ENCODE measurements around the gene CBY1.

Gene CBY1

DNA sequence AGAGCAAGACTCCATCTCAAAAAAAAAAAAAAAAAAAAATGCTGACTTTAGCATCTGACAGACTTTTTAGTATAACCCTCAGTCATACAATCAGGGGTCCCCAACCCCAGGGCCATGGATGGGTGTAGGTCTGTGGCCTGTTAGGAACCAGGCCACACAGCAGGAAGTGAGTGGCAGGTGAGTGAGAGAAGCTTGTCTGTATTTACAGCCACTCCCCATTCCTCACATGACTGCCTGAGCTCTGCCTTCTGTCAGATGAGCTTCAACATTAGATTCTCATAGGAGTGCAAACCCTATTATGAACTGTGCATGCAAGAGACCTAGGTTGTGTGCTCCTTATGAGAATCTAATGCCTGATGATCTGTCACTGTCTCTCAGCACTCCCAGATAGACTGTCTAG lies 3.6 kb upstream of the CBY1 start:
- DNase-seq, result no peak

DNA sequence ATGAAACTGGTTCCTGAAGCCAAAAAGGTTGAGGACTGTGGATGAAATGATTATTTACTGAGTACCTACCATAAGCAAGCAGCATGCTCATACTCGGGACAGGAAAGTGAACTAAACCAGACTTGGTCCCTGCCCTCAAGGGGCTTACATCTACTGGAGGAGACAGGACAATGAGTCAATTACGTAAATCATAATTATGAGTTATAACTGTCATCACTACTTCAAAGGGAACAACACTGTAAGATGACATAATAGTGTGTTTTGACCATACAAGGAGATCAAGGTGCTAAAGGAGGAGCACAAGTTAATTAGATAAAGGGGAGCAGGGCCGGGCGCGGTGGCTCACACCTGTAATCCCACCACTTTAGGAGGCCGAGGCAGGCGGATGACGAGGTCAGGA lies 2.7 kb upstream of the CBY1 start:
- no peak for DNase-seq

DNA sequence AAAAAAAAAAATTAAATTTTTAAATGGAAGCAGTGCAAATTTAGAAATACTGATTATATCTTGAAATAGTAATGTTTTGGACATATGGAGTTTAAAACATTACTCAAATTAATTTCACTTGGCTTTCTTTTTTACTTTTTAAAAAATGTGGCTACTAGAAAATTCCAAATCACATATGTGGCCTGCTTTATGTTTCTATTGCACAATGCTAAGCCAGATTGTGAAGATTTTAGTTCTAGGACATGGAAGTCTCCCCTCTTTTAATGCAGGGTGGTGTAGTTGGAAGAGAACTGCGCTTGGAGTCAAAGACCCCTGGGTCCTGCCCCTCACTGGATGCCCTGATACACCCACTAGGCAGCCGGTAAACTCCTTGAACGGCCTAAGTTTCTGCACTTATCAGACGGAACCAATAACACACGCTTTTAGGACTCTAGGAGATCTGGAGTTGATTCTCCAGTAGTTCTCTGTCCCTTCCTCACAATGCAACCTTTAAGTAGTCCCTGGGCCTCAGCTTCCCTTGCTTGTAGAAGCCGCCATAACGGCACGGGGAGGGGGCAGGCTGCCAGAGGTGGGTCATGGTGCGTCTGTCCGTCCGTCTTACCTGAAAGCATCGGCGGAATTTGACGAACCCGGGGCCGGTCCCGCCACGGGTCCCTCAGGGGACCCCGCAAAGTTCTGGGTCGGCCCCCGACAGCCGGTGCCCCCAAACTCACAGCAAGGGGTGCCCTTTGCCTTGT lies 751 bp upstream of the CBY1 start:
- no peak for DNase-seq

DNA sequence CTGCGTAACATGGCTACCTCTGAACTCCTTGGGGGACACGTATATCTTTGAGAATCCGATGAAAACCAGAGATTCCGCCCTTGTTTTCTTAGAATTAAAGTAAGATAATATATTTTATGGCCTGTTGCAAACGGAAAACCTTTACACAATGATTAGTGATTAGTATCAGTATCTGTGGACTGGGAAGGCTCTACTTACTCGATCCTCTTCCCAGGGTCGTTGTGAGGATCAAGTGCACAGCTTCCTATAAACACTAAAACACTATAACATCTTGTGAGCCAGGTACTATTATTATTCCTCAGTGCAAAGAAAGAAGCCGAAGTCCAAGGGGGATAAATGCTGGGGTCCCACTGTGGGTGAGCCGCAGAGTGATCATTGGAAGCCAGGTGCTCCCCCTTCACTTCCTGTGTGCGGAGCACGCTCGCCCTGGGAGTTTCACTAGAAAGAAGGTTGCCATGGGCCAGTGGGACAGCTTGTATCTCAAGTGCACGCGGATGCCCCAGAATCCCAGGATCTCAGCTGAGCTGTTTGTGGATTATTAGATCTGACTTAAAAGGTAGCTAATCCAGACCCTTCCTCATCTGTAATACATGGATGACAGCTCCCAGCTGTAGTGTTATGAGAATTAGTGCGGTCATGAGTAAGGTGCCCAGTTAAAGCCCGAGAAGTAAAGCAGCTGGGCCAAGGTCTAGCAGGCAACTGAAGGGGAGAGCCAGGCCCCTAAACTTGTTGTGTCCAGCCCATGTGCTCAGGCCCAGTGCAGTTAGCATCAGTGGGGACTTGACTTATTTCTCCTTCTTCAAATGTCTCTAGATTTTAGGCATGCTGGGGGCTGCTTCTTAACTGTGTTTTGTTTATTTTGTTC lies 839 bp downstream of the CBY1 start:
- DNase-seq, result no peak

DNA sequence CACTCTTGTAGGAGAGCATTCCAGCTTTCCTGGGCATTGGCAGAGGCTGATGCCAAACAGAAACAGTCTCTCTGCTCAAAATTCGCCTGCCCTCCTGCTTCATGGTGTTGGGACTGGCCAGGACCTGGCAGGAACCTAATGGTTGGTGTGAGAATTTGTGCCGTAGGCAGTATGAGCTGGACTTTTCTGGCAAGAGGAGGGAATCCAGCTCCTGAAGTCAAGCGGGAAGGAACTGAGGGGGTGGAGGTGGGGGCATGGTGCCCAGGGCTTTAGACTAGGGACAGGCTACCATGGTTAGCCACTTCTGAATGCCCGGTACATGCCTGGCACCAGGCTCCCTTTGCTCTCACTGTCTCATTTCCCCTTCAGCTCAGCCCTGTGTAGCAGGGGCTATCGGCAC lies 18.4 kb downstream of the CBY1 start:
- DNase-seq, result no peak

DNA sequence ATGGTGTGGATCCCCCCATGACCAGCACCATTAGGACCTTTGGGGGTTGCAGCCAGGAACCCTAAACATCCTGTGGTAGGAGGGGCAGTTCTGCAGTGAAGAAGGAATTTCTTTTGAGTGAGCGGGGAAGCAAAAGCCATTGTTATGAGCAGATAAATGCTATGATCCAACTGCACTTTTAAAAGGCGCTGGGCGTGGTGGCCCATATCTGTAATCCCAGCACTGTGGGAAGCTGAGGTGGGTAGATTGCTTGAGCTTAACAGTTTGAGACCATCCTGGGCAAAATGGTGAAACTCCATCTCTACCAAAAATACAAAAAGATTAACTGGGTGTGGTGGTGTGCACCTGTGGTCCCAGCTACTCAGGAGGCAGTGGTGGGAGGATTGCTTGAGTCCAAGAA lies 19.4 kb downstream of the CBY1 start:
- no peak for DNase-seq

DNA sequence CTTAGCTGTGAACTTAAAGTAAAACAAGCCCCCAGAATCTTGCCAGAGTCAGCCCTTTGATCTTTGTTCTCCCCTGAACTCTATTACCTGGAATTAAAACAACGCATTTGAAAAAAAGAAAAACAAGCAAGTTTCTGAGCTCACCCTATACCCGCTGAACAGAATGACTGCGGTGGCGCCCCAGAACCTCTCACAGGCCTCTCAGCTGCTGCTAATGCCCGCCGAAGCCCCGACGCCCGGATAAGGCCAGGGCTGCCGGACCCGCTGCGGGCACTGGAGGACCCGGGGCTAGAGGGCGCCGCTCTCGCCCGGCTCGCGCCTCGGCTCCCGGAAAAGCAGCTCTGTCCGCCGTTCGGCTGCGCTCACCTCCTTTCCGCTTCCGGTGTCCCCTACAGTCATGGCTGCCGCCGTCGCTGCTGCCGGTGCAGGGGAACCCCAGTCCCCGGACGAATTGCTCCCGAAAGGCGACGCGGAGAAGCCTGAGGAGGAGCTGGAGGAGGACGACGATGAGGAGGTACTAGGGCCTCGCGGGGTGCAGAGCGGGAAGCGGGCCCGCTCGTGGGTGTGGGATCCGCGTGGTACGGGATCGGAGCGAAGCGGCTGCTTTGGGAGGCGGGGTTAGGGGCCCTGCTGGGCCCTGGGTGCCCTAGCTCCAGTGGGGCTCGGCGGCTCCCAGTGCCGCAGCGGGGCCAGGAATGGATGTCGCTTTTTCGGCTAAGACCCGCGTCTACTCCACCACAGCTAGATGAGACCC lies 25.3 kb downstream of the CBY1 start, which contains the start of gene TOMM22:
TOMM22 (plus strand) TSS at position 376 of the 754 bp plus-strand sequence; CDS start at position 398, 22 bp downstream.
- DNase-seq, result peak; percentile 86

DNA sequence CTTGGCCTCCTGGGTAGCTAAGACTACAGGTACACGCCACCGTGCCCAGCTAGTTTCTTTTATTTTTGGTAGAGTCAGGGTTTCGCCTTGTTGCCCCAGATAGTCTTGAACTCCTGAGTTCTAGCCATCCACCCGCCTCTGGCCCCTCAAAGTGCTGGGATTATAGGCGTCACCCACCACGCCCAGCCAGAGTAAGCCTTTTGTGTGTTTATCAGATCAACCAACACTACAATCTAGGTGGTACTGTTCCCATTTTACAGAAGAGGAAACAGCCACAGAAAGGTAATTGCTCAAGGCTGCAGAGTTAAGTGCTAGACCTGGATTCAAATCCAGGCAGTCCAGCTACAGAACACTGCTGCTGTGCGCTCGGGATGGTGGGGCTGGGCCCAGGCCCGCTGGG lies 28.5 kb downstream of the CBY1 start:
- DNase-seq, result no peak

DNA sequence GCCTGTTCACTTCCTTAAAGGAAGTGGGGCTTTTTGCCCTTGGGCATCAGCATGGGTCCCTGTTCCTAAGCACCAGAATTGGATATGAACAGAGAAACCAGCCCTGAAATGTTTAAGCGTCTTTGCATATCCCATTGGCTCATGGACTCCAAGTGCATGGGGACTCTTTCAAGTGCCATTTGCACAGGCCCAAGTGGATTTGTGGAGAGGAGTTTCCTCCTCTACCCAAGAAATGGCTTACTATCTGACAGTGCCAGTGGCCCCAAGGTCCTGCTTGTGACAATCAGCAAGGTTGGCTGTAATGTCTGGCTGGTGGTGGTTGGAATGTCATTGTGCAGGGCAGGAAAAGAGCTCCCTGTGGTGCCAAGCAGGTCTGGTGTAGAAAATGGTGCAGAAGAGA lies 29.3 kb downstream of the CBY1 start:
- DNase-seq, result no peak

DNA sequence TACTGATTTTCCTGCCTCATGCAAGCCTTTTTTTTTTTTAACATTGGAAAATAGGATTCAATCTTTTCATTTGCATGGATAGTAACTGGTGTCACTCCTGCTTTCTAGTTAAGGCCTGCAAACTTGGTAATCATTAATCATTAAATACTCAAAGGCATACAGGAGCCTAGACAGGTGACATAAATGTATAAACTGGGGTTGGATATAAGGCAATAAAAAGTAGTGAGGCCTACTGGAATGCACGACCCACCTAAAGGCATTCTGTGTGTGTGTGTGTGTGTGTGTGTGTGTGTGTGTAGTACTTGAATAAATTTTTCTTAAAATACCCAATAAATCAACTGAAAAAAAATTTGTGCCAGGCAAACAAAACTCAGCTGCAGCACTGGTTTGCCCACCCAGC lies 33.2 kb downstream of the CBY1 start:
- no peak for DNase-seq

DNA sequence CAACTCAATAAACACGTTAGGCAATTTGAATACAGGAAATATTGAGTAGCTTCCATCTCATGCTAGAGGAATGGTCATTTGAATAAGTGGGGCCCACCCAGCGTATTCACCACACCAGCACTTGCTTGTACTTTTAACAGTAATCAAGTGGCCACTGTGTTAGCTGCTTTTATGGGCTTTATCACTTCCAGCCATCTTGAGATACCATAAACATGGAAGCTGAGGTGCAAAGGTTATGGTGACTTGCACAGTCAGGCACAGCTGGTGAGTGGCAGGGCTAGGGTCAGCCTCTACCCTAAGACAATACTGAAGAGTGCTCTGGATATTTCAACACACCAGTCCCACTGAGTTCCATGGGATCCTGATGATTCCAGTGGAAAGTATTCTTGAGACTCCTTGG lies 37.6 kb downstream of the CBY1 start:
- no peak for DNase-seq

DNA sequence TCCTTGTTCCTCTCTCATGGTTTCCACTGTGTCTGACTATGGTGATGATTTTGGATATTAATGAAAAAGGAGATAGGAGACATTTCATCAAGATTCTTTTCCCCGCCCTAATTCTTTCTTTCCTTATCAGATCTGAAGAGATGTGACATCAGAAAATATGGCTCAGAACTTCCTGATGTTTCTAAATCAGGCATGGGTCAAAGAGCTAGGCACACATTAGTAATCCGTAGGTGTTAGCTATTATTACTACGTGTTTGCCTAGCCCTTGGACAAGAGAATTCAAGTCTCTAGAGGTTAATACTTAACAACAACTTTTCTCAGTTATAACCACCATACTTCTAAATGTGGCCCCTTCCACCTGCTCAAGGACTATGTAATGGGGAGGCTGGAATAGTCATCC lies 38.5 kb downstream of the CBY1 start:
- DNase-seq, result no peak

DNA sequence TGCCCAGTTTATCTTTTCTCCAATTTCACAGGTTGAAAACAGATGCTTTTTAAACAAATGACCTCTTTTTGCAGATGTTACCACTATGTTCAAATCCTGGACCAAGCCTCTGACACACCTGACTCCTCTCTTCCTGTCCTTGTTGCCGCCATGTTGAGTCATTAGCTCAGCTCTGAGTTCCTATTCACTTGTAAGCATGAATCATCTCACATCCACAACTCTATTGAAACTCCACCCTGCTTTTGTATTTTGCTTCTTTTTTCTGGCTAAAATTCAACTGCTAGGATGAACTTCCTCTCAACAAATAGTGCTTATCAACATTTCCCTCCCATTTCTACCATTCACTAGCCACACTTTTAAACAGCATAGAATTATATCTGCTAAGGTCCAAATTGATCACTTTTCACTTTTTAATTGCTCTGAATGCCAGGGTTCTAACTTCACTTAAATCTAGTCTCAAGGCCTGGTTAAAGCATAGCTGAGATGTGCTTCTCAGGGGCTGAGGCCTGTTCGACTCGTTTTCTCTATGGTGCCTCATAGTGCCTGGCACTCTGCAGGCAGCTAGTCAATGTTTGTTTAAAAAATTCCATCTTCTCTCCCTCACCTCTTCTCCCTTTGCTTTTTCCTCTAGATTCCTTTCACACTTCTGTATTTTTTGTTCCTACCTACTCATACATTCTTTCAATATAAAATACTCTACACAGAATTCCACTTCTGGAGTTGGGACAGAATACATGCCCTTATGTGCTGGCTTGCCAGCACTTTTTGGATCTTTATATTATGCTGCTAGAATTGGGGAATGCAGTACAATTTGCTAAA lies 40.4 kb downstream of the CBY1 start:
- peak; percentile 46 for DNase-seq

DNA sequence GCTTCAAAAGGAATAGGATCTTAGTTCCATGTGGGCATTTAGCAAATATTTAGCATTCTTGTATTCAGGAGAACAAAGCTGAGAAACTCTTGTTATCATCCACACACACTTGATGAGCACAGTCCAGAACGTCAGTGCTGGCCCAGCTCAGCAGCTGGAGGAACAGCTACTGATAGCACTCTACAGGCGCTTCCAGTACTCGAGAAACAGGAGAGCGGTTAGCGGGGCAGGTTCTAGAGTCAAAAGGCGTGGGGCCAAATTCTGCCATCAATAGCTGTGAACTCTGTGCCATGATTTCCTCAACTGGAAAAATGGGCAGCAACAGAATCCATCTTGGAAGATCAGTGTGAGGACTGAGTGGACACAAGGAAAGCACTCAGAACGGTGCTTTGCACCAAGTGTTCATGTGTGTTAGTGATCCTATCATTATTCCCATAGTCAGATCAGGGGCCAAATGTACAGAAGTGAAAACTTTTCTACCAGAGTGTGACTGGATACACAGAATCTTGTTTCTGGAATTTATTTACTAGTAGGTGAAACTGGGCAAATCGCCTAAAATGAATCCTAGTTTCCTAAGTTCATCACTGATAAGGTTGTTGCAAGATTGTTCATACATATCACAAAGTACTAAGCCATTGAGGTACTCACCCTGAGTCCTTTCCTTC lies 41.1 kb downstream of the CBY1 start:
- no peak for DNase-seq

DNA sequence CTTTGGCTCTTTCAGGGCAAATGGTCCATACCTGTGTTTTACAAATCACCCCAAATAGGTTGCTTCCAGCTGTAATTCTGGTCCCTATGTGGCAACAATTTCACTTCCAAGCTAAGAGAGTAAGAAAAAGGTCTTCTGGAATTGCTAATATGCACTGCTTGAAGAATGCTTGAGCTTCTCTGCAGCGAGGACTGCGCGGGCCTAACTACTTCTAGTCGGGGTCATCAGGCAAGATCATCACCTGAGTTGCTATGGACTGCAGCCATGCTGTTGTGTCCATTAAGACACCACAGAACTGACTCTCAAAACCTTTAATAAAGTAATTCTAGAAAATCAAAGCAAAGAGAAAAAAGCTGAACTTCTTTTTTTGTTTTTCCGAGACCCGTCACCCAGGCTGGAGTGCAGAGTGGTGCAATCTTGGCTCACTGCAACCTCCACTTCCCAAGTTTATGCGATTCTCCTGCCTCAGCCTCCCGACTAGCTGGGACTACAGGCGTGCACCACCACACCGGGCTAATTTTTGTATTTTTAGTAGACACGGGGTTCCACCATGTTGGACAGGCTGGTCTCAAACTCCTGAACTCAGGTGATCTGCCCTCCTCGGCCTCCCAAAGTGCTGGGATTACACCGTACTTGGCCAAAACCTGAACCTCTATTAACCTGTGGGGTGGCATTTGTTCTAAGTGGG lies 42.1 kb downstream of the CBY1 start:
- DNase-seq, result no peak

DNA sequence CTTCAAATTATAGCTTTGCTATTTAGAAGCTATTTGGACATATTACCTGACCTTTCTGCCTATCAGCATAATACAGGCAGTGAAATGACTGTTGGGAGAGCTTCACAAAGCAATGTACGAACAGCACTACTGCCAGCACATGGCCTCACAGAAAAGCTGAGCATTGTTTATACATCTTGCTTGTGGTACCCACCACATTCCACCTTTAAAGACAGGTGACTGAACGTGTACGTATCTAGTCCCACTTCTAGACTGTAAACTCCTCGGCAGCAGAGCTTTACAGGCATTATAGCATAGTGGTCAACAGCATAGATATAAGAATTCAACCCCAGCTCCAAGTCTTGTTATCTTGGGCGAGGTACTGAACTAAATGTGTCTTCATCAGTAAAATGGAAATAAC lies 42.7 kb downstream of the CBY1 start:
- DNase-seq, result no peak

DNA sequence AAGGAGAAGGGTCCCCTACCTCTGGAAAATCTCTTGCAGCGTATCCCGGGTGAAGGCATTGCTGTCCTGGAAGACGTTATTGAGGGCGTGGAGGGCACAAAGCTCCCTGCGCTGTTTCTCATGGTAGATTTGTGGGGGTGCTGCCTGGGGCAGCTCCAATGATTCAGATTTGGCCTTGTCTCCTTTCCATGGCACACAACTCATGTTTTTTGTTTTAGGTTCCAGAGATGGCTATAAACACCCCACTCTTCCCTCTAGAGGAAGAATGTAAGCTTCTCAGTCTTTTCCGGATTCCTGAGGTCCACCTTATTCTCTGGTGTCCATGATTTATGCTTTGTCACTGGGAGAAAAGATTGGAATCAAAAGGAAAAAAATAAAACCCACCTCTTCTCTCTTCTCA lies 43.3 kb downstream of the CBY1 start:
- DNase-seq, result no peak

DNA sequence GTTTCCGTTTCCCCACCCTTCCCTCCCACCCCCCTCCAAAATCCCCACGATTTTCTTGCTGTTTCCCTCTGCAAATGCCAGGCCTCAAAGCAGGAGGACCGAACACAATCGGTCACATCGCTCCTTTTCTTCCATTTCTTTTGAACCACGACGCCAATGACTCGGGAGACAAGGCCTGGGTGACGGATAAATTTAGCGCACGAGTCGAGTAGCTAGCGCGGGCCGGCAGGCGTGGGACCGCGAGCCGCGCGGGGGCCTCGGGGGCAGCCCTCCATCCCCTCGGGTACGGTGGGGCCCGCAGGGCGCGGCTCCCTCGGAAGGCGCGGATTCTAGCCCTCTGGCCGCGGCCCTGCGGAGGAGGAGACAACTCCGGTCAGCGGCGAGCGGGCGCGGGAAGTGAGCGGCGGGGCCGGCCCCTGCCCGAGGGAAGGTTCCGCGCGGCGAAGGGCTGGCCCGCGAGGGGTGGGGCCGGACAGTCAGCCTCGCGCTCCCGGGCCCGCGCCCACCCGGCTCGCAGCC lies 43.9 kb downstream of the CBY1 start:
- no peak for DNase-seq

DNA sequence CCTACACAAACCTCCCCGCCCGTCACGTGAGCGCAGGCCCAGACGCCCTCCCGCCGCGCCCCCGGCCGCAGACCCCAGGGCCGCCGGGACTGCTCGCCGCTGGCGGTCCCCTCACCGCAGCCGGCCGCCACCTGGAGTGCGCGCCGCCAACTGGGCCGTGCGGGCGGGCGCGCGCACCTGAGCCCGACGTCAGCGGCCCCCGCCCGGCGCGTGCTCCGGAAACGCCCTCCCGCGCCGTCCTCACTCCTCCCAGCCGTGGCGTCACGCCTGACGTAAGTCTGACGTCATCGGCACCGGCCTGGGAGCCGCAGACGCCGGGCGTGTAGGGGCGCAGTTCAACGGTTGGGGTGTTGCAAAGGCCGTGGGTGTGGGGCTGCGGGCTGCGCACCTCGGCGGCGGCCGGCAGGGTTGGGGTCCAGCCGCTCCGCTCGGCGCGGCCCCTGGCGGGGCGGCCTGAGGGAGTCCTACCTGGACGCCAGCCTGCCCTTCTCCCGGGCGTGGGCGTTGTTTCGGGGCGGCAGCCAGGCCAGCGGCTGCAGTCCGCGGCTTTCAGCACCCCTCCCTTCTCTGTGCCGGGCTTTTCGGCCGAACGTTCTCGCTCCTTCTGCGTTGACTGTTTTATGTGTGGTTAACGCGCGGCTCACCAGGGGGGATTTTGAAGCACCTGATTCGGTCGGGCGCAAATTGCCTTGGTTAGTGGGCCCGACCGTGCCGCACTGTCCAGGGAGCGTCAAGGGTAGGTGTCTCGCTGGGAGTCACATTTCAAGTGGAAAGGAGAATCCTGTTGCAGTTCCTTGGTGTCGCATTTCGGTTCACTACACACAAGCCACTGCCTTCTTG lies 44.6 kb downstream of the CBY1 start, which contains the start of gene JOSD1:
JOSD1 (minus strand) TSS at position 155 of the 840 bp plus-strand sequence. CDS start 956 bp downstream, outside the sequence.
- peak; percentile 97 for DNase-seq

DNA sequence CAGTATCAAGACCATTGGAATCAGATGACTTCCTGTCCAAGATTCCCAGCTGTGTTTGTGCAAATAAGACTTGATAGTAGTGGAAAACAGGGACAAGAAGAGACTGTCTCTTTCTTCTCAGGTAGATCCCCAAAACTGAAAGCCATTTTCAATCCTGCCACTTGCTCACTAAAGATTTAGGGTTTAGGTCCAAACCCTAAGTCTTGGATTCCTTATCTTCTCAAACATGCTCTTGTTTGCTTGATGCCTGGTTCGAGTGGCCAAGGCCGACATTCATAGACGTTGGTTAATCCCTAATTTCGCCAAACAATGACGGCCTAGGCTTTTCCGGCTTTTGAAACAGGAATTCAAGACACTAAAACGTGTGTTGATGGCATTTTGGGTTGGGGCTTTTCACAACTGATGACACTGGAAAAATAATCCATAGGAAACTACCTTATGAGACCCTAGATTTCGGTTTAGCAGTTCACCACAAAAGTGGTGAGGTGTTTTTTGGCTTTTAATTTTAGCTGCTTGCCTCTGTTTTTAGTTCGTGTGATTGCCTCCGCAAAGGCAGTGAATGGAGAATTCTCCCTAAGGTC lies 48.3 kb downstream of the CBY1 start:
- DNase-seq, result no peak
